Right lobe of liver (tissue), 6 donors: ENCODE measurements around the gene EYA4. TPM values are rescaled to one million over a fixed set of nuclear protein-coding genes. Genes with fewer than 3 reads are reported as not detected.

ENCODE experiments used
- ATAC-seq, 4 donors: fragments of 200-7000 bp; cut with Tn5 transposase; one replicate each; pipeline ENCODE4 v1.9.1; 2020; ENCODE audit warnings: mild to moderate bottlenecking in 4 of 4, moderate library complexity in 4 of 4
- DNase-seq, 3 donors: peaks; one replicate each; pipeline ENCODE4 v3.0.0-alpha.2; 2020
- H3K27ac ChIP-seq, 3 donors: fragments of 200-600 bp; one replicate each; pipeline ENCODE4 v1.8.0; 2022
- H3K27me3 ChIP-seq, 2 donors: fragments of 200-600 bp; one replicate each; pipeline ENCODE4 v1.8.0; 2022
- H3K36me3 ChIP-seq, 4 donors: fragments of 200-600 bp; sonication (generic) in 1 of 4; one replicate each; pipeline versions ENCODE4 v1.5.1 to v1.8.0; 2017 to 2022; ENCODE audit warnings: control low read depth in 1 of 4
- H3K4me1 ChIP-seq, 4 donors: fragments of 200-600 bp; sonication (generic) in 1 of 4; one replicate each; pipeline versions ENCODE4 v1.5.1 to v1.8.0; 2017 to 2022; ENCODE audit warnings: control low read depth in 1 of 4
- H3K4me3 ChIP-seq, 3 donors: fragments of 200-600 bp; one replicate each; pipeline ENCODE4 v1.8.0; 2022
- H3K9me3 ChIP-seq, 4 donors: fragments of 200-600 bp; sonication (generic) in 1 of 4; one replicate each; pipeline versions ENCODE4 v1.5.1 to v1.8.0; 2017 to 2022; ENCODE audit warnings: control low read depth in 1 of 4
- CTCF ChIP-seq, 4 donors: fragments of 200-600 bp in 3 of 4; fragments of 450-650 bp in 1 of 4; IDR thresholded peaks; one replicate each; pipeline versions ENCODE4 v1.5.1 to v1.8.0; 2016 to 2022; ENCODE audit warnings: antibody characterized with exemption in 4 of 4, mild to moderate bottlenecking in 2 of 4
- POLR2A ChIP-seq: fragments of 450-650 bp; IDR thresholded peaks from one replicate; pipeline ENCODE4 v1.6.1; 2017; ENCODE audit warnings: antibody characterized with exemption, mild to moderate bottlenecking
- WGBS: methylation state at CpG from one replicate; pipeline ENCODE4 v1.1.6; 2018; ENCODE audit warnings: low coverage, low lambda C conversion rate; ENCODE audit not compliant: insufficient coverage; ENCODE audit errors: missing lambda C conversion rate; 5-methylcytosine and 5-hydroxymethylcytosine counted together
- intact Hi-C, 2 donors: fragments of 100-400 bp; cut with DNase I; formaldehyde crosslinking; loops; one replicate each; pipeline versions ENCODE4 v1.11.2 to v1.14.1; 2022
- total RNA-seq, 6 experiments: library from RNA; depleted of rRNA in 2 of 6; stranded (reverse); fragments of >200 nt in 2 of 6; fragmentation: NEBNext Ultra II Directional in 3 of 6; extraction: Animal tissue kit (Norgen Biotek cat#: 25700) in 3 of 6; gene quantifications; one replicate each; pipeline versions ENCODE4 v1.1.0 to v1.2.4, GENCODE V29; 2016 to 2023
- donor health status: DM: no; HTN: yes; CAD: no.
- donor health status: DM: no; HTN: no; CAD: no.
- donor health status: DM: no; HTN: no; CAD: no.
- donor health status: DM: no; HTN: yes; CAD: no.
- donor health status: DM: no; HTN: yes; CAD: no.

Gene EYA4
- total RNA-seq, 6 experiments from 2014 or later = 0.09 to 0.37 (median 0.35) TPM; not detected in 1

GRCh38 chr6:133544419-133544818 is 303.3 kb downstream of the EYA4 start:
- Histone ChIP-seq H3K36me3 (no peaks in the 10 kb centered on the region), H3K4me1 (no peaks in the 10 kb centered on the region), H3K9me3 (no peaks in the 10 kb centered on the region), H3K4me3 (no peak overlapping the region), H3K27me3 (no peaks in the 10 kb centered on the region), H3K27ac (no peak overlapping the region)
- whole genome bisulfite sequencing = 76% methylated on average over 4 of the region's 5 CpGs
- no peak for ATAC-seq
- TF ChIP-seq POLR2A (no peak), CTCF (IDR thresholded peaks at IDR 0.05) (no peak)
- no peak for DNase-seq
- intact Hi-C loops = no loop called here

GRCh38 chr6:133546098-133546497 is 304.9 kb downstream of the EYA4 start:
- DNase-seq = no peak

DNA sequence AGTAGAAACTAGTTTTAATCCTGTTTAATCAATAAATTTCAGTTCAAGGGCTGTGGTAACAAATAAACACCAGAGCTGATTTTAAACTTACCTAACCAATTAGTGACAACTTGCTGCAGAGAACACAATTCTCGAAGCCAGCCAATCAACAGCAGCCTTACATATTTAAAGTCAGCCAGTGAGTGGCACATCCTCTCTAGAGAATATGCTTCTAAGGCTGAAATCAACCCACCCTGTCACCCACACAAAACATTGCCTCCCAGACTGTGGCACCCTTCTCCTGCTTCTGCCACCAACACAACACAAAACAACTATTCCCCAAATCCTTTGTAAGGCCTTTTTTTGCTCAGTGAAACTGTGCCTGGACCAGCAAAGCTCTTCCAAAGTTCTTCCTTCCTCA is 306.0 kb downstream of the EYA4 start:
- DNase-seq (no peak), ATAC-seq (no peak)
- Histone ChIP-seq H3K4me3 (no peak overlapping the region), H3K27me3 (no peaks in the 10 kb centered on the region), H3K4me1 (no peaks in the 10 kb centered on the region), H3K27ac (no peak overlapping the region), H3K36me3 (no peaks in the 10 kb centered on the region), H3K9me3 (no peaks in the 10 kb centered on the region)
- 56% methylated on average over 1 of the region's 1 CpG for WGBS
- TF ChIP-seq CTCF (IDR thresholded peaks at IDR 0.05) = no peak
- no peak for TF ChIP-seq POLR2A
- intact Hi-C loops = no loop called here

More at GRCh38 chr6:133546098-133546497, 304.9 kb downstream of the EYA4 start:
- Histone ChIP-seq H3K27me3 (no peaks in the 10 kb centered on the region), H3K27ac (no peak overlapping the region), H3K4me3 (no peak overlapping the region), H3K36me3 (no peaks in the 10 kb centered on the region), H3K4me1 (no peaks in the 10 kb centered on the region), H3K9me3 (no peaks in the 10 kb centered on the region)
- no peak for ATAC-seq
- intact Hi-C loops = no loop called here
- TF ChIP-seq POLR2A = no peak
- TF ChIP-seq CTCF (IDR thresholded peaks at IDR 0.05) = no peak
- 24% methylated on average over 4 of the region's 4 CpGs for WGBS

DNA sequence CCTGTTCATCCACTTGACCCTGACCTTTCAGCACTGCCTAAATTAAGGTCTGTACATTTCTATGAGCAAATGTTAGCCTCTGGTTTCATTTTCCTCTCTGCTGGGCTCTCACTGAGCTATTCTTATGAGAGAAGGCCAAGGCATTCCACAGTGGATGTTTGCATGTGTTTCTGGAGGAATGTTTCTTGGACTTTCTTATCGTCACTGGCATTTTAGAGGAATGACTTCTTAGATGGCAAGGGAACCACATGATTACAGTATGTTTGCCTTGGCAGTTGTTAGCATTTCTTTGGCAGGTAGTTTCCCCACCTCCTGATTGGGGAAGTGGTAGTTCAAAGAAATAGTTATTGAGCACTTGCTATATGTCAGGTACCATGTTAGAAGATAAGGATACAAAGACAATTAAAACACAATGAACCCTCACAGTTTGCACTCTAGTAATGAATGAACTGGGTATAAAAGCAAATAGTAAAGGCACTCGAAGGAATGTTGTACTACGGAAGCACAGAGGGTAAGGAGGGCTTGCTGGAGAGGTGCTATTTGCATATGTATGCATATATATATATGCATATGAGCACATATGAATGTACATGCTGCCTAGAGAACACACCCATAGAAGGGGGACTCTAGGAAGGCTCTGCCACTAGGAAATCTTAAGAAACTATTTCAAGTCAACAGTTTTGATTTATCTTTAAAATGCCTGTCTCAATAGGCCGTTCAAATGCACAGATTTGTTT is 307.4 kb downstream of the EYA4 start:
- H3K27me3 ChIP-seq = no peaks in the 10 kb centered on the region
- H3K4me1 ChIP-seq = no peaks in the 10 kb centered on the region
- intact Hi-C loops = no loop called here
- DNase-seq (no peak), ATAC-seq (no peak)
- WGBS = 68% methylated on average over 4 of the region's 4 CpGs
- no peak overlapping the region for H3K4me3 ChIP-seq
- H3K27ac ChIP-seq = no peak overlapping the region
- no peaks in the 10 kb centered on the region for H3K36me3 ChIP-seq
- no peak for TF ChIP-seq POLR2A
- TF ChIP-seq CTCF (IDR thresholded peaks at IDR 0.05) = no peak
- H3K9me3 ChIP-seq = no peaks in the 10 kb centered on the region
